ENCODE measurements around the gene S100A9.
"Not testable (repeated sequence)": the region's sequence is repeated elsewhere in the genome, so short reads cannot be mapped to it uniquely, and the experiment has no call there.

The S100A9 gene

DNA sequence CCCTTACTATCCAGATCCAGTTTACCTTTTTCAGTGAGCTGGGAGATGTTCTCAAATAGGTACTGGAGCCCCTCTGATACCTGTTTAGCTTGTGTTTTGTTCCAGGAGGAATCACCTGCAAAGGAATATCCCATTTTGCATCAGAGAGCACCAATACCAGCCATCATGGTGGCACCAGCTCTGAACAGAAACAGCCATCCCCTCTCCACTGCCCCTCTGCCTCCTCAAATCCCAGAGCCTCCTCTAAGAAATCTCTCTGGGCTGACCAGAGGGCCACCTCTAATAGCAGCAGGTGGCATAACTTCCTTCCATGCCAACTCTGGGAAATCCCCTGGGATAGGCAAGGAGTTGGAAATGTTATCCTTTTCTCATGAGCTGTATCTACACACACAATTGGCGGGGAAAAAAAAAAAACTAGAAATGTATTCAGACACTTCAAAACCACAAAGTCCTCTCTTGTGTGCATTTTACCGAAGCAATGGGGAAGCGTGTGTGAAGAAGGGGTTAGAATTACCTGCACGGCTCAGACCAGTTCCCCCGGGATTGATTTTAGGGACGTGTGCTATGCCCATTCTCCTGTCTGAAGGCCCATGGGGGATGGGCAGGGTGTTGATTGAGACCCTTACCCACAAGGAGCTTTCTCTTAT lies 11.5 kb upstream of the S100A9 start:
- DNase-seq (ENCODE audit: low read depth), result no peak
- no peak overlapping the region for H3K4me3 ChIP-seq (ENCODE audit: low read length)
- TF ChIP-seq, protein P1, sequence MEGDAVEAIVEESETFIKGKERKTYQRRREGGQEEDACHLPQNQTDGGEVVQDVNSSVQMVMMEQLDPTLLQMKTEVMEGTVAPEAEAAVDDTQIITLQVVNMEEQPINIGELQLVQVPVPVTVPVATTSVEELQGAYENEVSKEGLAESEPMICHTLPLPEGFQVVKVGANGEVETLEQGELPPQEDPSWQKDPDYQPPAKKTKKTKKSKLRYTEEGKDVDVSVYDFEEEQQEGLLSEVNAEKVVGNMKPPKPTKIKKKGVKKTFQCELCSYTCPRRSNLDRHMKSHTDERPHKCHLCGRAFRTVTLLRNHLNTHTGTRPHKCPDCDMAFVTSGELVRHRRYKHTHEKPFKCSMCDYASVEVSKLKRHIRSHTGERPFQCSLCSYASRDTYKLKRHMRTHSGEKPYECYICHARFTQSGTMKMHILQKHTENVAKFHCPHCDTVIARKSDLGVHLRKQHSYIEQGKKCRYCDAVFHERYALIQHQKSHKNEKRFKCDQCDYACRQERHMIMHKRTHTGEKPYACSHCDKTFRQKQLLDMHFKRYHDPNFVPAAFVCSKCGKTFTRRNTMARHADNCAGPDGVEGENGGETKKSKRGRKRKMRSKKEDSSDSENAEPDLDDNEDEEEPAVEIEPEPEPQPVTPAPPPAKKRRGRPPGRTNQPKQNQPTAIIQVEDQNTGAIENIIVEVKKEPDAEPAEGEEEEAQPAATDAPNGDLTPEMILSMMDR (conservative IDR thresholded peaks at IDR 0.05; ENCODE audit: low read depth, low read length), result no peak

DNA sequence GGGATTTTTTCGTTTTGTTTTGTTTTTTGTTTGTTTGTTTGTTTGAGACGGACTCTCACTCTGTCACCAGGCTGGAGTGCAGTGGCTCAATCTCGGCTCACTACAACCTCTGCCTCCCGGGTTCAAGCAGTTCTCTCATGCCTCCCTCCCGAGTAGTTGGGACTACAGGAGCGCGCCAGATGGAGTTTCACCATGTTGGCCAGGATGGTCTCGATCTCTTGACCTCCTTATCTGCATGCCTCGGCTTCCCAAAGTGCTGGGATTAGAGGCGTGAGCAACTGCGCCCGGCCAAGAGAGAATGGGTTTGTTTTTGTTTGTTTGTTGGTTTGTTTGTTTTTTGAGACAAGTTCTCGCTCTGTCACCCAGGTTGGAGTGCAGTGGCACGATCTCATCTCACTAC lies 10.6 kb upstream of the S100A9 start:
- not testable (repeated sequence) for DNase-seq (ENCODE audit: low read depth); H3K4me3 ChIP-seq (ENCODE audit: low read length)

DNA sequence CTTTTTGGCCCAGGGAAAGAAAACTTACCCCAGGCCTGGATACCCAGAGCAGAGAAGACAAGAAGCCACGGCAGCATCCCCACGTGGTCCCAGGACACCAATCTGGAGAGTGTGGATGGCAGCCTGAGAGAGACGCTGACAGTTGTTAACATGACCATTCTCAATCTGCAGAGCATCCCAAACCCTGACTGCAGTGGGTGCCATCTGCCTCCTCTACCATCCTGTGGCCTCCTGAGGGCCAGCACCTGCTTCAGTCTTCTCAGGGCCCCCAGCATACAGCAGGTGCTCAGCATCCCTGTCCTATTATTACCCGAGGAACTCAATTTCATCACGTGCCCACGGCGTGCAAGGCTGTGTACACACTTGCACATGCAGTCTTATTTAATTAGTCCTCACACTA lies 9.8 kb upstream of the S100A9 start:
- DNase-seq (ENCODE audit: low read depth), result no peak
- H3K4me3 ChIP-seq (ENCODE audit: low read length), result no peak overlapping the region
- TF ChIP-seq, protein P1 (conservative IDR thresholded peaks at IDR 0.05; ENCODE audit: low read depth, low read length), result no peak

DNA sequence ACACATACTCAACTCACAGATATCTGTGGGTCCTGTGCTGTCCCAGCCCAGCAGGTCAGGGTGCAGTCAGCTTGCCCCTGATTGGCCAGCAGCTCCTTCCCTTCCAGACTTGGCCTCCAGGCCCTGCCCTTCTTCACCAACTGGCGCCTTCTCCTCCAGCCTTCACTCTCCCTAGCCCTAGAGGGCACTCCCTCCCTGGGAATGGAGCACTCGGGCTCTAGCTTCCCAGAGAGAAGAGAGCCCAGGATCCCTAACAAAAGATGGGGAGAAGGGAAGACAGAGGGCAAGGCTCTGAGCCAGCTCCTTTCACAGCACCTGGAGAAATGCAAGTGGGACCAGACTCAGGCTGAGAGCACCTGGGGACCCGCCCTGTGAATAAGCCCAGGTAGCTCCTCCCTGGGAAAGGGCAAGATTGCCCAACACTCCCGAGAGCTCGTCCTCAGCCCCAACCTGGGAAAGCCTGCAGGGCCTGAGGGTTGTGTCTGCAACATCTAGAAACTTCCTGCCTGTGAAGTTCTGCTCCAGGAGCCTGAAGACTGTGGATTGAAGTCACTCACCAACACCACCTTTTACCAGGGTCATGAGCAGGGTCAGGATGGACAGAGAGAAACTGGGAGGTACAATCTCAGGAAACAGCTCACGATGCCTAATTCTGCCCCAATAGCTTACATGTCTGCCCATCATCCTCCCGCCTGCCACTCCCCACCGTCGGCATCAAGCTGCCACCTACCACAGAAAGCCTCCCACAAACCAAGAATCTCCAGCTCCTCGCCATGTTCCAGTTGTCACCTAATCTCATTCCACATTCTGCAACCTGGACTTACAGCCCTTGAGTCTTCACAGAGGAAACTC lies 8.9 kb upstream of the S100A9 start, which contains the start of gene PGLYRP4:
Gene PGLYRP4 (minus strand): TSS at position 331 of the 852 bp plus-strand sequence. CDS start 909 bp downstream, outside the sequence.
- DNase-seq (ENCODE audit: low read depth), result no peak
- no peak within 1 kb of the TSS for H3K4me3 ChIP-seq (ENCODE audit: low read length)
- TF ChIP-seq, protein P1 (conservative IDR thresholded peaks at IDR 0.05; ENCODE audit: low read depth, low read length), result no peak

DNA sequence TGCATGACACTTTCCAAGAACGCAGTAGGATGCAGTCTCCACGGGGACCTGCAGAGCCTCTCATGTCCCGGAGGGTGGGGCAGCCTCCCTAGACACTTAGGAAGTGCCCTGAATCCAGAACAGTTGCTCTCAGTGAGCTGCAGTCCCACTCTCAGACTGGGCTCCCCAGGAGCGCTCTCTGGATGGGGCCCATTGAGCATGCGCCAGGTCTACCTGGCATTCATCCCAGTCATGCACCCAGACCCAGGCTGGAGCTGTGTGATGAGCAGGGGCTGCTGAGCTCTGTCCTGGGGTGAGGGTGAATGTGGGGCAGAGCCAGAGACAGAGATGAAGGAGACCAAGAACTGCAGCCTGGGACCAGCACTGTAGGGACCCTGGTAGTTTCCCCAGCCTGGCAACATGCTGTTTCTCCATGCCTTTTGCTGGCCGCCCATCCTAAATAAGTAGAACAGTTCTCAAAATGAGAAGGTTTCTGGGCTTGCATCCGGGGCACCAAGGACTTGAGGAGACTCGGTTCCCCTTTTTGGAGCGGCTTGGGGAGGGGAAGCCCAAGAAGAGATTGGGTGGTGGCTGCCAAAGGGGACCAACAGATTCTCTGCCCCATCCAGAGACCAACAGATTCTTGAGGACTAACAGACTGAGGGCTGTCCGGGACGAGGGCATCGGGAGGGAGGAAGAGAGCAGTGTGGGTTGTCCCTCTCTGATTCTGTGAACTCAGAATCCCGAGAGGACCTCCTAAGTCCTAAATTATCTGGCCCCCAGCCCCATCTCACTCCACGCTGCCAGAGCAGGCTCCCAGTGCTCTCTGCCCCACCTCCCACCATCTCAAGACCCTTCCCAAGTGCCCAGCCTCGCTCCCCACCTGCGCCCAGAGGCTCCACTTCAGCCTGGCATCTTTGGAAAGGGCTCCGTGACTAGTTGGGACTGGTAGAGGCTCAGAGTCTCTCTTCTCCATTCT lies 8.0 kb upstream of the S100A9 start:
- no peak overlapping the region for H3K4me3 ChIP-seq (ENCODE audit: low read length)
- TF ChIP-seq, protein P1 (conservative IDR thresholded peaks at IDR 0.05; ENCODE audit: low read depth, low read length), result no peak
- no peak for DNase-seq (ENCODE audit: low read depth)

DNA sequence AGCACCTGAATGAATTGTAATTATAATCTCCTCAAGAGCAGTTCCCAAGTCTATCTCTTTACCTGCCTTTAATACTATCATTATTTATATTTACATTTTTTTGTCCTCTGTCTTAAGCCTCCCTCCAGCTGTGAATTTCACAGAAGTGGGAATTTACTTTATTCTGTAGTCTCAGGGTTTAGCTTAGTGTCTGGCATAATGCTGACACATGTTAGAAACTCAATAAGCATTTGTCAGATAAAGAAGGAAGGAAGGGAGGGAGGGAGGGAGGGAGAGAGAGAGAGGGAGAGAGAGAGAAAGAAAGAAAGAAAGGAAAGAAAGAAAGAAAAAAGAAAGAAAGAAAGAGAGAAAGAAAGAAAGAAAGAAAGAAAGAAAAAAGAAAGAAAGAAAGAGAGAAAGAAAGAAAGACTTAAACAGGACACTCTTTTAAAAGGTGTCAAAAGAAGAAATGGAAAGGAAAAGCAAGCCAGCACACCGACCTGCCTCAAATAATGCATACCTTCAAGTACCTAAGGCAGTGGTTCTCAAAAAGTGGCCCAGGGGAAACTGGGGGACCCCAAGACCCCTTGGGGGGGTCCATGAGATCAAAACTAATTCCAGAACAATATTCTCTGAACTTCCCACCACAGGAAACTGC lies 7.2 kb upstream of the S100A9 start:
- no peak for DNase-seq (ENCODE audit: low read depth)
- TF ChIP-seq, protein P1 (conservative IDR thresholded peaks at IDR 0.05; ENCODE audit: low read depth, low read length), result no peak

More for the DNA sequence above, 7.2 kb upstream of the S100A9 start:
- H3K4me3 ChIP-seq (ENCODE audit: low read length), result no peak overlapping the region

Data from retinal pigment epithelial cell (primary cell).